GM21717 (cell line): Measurements from ENCODE around the gene SIGLEC1.

Source experiments
- ATAC-seq: cut with Tn5 transposase; IDR thresholded peaks from one replicate; pipeline ENCODE4 v1.9.1; 2021; ENCODE audit warnings: mild to moderate bottlenecking, moderate library complexity; ENCODE audit not compliant: unreplicated experiment

SIGLEC1 gene

DNA sequence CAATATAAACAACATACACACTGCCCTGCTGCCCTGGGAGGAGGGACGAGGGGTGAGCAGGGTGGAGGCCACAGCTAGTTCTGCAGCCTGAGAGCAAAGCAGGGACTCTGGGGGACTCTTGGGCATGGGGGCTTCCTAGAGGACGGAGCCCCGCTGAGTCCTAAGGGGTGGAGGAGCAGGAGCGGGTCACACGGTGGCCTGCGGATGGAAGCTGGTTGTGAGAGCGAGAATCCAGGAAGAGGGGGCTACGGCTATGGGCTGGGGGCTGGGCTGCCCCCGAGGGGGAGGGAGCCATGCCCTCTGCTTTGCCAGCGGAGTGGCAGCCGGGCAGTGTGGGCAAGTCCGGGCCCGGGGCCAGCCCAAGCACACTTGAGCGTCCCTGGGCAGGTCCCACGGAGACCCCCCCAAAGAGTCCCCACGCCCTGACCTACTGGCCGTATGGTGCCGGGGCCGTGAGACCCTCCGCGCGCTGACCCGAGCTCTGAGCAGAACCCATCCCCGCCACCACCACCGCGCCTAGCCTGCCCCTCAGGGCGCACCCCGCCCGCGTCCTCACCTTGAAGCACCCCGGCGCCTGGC, 31.0 kb downstream of the SIGLEC1 start:
- ATAC-seq = no peak

DNA sequence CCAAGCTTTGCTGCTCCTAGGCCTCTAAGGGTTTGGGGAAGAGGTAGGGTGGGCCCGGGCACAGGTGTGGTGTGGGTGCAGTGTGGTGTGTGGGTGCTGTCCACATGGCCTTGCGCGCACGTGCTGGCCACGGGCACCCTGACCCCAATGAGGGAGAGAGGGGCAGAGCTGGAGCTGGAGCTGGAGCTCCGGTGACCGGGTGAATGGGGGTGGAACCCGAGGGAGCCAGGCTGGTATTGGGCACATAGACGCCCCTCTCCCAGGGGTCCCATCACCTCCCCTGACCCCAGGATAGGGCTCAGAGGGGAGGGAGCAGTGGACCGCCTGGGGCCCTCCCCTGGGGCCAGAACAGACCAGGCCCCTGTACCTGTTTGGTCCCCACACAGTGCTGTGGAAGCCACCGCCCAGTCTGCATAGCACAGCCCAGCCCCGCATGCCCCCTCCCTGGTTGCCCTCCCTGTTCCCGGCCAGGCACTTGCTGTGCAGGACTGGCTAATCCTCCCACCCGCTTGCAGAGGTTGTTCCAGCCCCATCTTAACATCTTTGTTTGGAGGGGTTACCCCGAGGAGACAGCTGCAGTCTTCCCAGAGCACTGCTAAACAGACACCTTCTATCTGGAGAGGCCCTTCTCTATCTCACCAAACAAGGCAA, 31.6 kb downstream of the SIGLEC1 start:
- ATAC-seq = no peak

DNA sequence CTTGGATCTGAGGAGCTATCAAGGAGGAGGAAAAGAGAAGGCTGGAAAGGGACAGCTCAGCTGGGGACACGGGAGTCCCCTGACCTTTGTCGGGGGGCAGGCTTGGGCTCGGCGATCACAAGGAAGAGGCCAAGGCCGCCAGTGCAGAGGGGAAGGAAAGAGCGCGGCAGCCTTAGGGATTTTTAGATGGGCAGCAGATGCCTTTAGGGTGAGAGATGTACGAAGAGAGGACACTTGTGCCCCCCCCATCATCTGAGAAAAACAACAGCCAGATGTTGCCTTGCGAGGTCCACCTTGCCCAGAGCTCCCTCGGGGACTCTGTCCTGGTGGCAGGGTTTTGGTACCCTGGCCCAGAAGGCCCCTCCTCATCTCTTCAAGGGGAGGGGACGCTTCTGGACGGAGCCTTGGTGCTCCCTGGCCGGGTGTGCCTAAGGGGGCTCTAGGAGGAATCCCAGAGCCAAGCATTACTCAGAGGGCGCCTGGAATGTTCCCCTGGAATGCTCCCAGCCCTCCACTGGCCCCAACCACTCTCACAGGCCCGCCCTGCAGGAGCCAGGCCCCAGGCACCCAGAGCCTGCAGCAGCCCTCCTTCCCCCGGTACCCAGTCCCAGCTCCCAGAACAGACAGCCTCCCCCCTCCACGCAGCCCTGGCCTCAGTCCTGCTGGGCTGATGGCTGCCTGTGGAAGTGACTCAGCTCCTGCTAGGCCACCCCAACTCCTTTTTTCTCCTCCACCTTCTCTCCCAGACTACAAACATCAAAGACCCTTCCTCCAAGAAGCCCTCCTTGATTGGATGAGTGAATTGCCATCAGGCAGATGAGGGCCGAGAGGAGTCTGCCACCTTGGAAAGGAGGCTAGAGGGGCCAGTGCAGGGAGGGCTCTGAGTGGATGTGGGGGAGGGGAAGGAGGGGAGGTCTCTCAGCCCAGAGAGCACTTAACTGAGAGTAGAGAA, 32.4 kb downstream of the SIGLEC1 start:
- ATAC-seq = no peak

DNA sequence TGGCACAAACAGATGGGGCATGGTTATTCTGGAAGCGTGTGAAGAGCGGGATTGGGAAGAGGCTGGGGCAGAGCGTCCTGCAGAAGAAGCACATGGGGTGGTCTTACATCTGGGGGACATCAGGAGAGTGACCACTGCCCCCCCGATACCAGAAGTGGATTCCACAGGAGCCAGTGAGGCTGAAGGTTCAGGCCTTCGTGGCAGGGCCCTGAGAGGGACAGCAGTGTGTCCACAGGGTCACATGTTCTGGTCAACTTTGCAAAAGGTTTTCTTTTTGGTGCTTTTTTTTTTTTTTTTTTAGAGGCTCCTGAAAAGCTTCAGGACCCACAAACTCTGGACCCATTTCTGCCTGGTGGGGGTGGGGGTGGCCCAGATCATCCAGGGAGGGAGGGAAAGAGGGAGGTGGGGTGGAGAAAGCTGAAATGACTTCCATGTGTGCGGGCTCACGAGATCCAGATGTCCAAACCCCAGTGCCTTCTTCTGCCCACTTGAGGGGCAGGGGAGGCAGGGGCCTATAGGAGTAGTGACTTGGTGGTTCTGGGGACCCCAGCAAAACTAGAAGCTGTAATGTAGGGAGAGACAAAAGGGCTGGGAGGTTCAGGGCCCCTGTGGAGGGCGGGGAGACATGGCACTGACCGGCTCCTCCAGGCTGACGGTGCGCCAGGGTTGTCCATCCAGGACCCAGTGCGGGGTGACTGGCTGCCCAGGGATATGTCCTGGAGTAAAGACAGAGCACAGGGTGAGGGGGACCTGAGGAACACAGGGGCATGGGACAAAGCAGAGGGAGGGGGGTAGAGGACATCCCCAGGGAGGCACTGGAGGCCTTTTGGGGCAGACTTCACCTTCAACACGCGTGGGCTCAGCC, 33.3 kb downstream of the SIGLEC1 start:
- ATAC-seq = no peak

DNA sequence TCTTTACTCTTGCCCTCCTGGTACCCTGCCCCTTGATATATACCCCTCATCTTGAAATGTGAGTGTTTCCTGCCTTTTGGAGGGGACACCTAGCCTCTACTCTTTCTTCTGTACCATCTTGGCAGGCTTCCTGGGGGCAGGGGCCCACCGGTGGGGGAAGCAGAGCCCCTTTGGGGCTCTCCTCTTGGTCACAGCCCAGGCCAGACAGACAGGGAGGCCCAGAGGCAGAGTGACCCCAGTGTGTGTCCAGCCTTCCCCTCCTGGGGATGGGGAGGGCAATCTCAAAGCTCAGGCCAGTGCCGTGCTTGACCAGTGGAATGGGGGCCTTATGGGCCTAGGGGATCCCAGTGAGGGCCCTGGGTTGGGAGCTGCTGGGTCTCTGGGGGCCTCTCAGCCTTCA, 34.2 kb downstream of the SIGLEC1 start:
- ATAC-seq = no peak

DNA sequence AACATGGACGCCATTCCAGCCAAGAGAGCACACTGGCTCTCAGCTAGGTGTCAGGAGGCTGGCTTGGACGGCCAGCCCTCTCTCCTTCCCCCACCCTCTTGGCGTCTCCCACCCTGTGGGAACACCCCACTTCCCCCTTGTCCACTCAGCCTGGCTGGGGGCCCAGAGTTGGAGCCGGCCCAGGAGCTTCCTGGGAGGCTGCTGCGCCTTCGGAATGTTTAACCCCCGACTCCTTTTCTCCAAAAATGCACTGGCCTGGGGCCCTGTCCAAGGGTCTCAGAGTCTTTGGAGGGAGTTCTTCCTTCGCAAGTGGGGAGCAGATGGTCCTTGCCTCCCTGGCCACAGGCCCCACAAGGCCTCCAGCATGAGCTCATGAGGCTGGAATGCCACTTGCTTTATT, 34.7 kb downstream of the SIGLEC1 start:
- ATAC-seq = no peak

DNA sequence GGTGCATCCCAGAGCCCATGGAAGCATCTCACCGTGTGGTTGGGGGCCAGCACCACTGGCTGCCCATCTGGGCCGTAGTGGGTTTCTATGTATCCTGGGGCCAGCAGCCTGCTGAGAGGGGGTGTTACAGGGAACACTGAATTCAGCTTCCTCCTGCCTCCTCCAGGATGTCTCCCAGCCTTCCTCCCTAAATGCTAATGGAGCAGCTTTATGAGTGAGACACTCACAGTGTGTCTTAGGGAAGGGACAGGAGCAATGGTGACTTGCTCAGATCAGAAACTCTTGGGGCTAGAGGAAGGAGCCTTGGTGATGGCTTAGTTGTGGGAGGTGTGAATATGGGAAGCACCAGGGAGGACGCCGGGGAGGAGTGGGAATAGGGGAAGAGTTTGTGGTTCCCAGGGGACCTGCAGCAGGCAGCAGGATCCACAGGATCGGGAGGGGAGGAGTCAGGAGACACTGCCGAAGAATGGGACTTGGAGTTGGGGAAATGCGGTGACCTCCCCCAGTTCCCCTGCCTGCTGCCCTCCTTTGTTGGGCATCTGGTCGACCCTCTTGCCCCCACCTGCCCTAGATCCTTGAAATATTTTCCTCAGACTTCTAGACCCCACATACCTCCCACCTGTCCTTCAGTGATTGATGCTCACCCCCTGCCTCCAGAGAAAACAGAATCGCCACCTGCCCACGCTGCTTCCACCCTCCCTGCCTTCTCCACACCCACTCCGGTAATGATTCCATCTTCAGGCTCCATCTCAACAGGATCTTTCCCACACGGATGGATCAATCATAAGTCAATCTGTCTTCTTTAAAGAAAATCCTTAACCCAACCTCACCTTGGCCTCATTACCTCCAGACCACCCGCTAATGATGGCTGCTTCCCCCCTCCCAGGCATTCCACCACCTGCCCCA, 37.2 kb downstream of the SIGLEC1 start:
- no peak for ATAC-seq

DNA sequence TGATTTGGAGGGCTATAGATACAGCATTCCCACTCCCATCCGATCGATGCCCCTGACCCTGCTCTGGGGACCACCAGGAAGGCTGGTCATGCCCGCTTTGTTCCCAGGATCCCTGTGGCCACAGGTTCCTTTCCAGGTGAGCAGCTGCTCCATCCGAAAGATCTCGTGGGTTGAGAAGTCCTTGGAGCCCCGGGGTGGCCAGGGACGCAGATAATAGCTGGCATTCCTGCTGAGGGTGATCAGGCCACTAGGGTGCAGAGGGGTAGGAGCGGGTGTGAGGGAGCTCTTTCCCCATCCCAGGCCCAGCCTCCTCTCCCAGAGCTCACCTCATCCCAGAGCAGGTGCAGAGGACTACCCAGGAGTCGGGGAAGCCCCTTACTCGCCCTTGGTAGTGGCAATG, 38.0 kb downstream of the SIGLEC1 start:
- no peak for ATAC-seq

DNA sequence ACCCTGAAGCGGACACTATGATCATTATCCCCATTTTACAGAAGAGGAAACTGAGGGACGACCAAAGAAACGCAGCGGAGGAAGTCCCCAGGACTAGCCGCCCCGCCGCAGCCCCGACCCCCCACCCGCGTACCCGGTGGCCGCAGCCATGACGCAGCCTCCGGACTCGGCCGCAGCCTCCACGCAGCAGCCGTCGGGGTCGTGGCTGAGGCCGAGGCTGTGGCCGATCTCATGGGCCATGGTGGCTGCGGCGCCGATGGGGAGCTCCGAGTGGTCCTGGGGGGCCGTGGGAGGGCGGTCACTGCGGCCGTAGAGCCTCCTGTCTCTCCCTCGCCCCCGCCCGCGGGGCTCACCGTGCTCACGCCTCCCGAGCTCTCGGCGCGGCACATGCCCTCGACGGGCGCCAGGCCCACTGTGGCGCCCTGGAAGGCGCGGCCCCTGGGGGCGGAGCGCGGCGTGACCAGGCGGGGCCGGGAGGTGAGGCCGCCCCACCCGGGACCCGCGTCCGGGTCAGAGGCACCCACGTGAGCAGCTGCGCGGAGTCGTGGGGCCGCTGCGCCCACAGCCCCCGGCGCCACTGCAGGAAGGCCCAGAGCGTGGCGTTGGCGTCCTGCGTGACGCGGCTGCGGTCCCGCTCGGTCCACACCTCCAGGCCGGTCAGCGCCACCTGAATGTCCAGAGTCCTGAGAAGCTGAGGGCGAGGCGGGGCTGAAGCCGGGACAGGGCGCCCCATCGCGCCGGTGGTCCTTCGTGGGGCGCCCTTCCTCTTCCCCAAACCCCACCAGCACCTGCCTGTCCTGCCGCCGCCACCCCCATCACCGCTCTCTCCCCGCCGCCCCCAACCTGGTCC, 39.0 kb downstream of the SIGLEC1 start:
- no peak for ATAC-seq

DNA sequence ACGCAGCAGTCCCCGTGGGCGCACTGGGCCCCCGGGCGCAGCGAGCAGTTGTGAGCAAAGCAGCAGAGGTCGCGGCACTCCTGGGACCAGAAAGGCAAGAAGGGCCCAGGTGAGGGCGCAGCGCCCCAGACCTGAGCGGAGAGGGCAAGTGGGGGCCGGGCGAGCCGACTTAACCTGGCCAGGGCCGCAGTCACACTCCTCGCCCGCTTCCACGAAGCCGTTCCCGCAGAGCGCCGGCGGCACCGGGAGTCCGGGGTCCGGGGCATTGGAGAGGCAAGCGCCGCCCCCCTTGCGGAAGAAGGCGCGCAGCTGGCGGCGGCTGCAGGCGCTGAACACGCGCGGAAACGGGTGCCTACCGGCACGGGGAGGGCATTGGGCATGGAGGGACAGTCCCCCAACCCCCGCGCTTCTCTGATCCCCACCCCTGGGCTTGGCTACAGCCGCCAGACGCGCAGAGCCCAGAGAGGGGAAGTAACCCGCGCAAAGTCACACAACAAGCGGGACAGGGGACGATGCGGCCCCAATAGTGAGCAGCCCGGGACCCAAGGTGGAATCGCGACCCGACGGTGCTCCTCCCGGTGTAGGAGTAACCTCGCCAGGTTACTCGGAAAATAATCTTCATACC, 39.7 kb downstream of the SIGLEC1 start:
- no peak for ATAC-seq

DNA sequence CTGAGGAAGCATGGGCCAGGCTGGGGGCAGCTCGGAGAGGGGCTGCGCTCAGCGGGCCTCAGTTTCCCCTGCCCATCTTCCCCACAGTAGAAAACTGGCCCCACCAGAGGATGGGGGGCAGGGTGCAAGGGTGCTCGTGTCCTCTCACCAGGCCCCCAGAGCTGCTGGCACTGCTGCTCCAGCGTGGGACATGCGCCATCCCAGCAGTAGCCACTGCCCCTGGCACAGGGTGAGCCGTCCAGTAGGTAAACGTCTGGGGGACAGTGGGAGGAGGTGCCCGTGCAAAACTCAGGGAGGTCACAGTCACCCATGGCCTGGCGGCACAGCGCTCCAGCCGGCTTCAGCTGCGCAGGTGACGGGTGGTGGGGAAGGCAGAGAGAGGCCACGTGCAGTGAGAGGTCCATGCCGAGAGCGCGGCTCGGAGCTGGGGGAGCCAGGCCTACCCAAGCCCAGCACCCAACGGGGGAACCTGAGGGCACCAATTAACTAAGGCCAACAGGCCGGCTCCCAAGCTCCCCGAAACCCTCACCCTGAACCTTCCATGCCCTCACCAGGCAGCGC, 40.3 kb downstream of the SIGLEC1 start:
- ATAC-seq = no peak

DNA sequence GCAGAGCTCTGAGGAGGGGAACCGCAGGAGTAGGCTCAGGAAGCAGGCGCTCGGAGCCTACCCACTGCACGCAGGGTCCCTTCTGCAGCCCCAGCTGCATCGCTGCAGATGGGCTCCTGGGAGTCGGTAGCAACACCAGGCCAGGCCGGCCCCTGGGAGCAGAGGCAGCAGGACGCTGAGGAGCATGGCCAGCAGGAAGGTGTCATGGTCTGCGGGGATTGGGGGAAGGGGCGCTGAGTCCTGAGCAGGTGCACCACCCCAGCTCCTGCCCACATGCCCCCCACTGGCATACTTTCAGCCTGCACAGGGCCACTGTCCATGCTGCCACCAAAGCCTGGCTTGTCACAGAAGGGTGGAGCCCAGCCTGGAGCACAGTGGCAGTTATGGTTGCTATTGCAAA, 41.5 kb downstream of the SIGLEC1 start:
- ATAC-seq = no peak

DNA sequence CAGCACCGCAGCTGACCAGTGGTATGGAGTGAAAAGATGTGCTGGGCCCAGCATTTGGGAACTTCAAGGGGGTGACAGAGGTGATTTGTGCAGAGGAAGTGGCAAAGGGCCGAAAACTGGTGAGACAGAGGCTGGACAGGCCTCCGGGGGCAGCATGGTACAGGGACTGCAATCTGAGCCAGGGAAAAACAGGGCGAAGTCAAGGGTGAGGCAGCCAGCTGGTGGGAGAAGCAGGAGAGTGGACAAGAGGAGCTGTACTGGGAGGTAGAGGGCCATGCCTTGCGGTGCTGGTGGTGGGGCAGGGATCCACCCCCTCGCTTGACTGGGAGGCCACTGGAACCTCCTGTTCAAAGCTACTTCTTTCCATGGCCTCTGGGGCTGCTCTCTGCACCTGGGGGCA, 41.9 kb downstream of the SIGLEC1 start:
- ATAC-seq = no peak

DNA sequence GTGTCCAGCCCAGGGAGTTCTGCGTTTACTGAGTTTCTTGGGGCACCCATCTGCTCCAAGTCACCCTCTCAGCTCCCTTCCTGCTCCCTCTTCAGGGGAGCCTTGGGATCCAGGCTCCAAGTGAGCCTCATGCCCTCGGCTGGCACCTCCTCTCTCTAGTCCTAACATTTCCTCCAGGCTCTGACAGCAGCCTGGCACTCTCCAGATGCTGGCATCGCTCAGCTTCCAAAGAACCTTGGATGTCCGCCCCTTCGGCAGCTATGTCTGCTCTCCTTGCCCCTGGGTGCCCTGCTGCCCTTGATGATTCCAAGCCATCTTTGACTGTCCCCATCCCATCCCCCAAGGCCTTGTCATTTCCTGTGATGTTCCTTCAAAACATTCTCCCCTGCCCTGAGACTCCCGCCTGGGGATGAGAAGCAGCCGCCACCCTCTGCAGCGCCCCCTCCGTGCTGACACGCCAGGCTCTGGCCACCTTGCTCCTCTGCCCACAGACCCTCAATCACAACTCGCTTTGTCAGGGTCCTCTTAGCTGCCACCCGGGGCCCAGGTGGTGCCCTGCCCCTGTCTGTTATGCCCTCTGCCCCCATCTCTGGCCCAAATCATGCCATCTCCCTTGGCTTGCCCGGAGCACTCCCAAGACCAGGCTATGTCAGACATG, 42.6 kb downstream of the SIGLEC1 start:
- no peak for ATAC-seq

DNA sequence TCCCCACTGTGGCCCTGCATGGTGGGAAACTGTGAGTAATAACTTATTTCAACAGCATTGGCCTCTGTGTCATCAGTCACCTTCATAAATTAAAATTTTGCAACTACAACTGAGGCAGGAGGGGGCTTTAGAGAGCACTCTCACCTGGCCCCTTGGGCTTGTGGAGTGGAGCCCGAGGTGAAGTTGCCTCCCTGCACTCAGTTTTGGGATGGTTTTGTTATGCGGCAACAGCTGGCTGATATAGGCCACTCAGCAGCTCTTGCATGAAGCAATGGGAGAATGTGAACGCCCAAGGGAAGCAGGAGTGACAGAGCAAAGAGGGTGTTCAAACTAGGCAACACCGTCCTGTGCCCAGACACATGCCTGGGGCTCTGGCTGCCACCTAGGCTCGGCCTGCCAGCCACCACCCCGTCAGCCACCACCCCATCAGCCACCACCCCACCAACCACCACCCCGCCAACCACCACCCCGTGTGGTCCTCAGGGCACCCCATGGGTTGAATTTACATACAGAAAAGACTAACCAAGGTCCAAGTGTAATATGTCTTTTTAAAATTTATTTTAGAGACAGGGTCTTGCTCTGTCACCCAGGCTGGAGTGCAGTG, 44.9 kb downstream of the SIGLEC1 start:
- no peak for ATAC-seq

DNA sequence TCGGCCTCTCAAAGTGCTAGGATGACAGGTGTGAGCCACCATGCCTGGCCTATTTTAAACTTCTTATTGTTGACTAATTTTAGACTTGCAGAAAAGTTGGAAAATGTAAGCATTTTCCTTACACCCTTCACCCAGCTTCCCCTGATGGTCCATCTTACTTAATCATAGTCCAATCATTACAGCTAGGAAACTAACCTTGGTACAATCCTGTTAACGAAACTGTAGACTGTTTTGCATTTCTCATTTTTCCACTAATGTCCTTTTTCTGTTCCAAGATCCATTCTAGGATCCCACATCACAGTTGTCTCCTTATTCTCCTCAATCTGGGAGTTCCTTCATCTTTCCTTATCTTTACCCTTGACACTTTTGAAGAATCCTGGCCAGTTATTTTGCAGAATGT, 48.5 kb downstream of the SIGLEC1 start:
- no peak for ATAC-seq

DNA sequence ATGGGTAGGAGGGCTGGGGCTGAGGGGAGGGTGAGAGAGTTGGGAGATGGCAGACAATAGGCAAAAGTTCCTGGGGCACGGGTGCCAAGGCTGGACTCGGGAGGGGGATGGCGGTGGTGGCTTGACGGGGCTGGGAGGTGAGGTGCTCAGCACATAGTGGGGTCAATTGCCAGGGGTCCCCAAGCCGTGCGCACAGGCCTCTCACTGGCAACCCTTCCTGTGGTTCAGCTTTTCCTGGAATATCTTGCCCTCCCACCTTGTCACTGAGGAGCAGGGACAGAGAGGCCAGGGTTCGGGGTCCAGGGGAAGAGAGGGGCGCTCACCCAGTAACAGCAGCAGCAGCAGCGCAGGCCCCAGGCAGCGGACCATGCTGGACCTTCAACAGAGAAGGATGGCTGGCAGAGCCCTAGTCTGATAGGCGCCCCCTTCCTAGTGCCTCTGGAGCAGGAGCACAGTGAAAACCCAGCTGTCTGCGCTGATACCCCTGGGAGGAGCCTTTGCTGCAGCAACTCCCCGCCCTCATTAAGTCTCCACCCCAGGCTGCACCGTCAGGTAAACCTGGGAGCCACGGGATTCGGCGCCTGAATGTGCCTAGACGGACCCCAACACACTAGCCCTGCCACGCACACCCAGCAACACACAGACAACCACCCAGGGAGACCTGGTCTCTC, 49.2 kb downstream of the SIGLEC1 start, which contains the start of gene GFRA4:
Gene GFRA4 (minus strand): TSS at position 369 of the 671 bp plus-strand sequence. CDS start 0 bp downstream, at position 369.
- ATAC-seq = no peak
